Hypothalamus (tissue), 51 donors: ENCODE measurements around the gene KIT.
"Not testable (repeated sequence)": the region's sequence is repeated elsewhere in the genome, so short reads cannot be mapped to it uniquely, and the experiment has no call there.

Experiments used
- DNase-seq, 51 donors: peaks; one replicate each; lab custom pipeline; 2025; lab: John Stamatoyannopoulos, UW

KIT gene

DNA sequence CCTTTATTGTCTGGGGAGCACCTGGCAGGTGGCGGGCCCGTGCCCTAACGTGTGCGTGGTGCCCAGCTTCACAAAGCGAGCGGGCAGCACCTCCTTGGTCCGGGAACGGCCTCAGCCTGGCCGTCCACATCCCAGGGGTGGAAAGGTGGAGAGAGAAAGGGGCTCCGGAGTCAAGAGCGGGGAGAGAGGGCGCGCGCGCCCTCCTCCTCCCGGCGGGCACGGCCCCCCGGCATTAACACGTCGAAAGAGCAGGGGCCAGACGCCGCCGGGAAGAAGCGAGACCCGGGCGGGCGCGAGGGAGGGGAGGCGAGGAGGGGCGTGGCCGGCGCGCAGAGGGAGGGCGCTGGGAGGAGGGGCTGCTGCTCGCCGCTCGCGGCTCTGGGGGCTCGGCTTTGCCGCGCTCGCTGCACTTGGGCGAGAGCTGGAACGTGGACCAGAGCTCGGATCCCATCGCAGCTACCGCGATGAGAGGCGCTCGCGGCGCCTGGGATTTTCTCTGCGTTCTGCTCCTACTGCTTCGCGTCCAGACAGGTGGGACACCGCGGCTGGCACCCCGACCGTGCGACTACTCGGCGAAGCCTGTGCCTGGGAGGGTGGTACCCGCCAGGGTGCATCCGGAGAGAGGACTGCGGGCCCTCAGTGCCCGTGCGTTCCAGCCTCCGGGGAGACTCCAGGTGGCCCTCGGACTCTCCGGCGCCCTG, at the start of gene KIT:
KIT (plus strand) TSS at position 407 of the 701 bp plus-strand sequence; CDS start at position 465, 58 bp downstream.
- peak in 31 of 51 donors; percentile 6 to 58 (median 27) for DNase-seq

DNA sequence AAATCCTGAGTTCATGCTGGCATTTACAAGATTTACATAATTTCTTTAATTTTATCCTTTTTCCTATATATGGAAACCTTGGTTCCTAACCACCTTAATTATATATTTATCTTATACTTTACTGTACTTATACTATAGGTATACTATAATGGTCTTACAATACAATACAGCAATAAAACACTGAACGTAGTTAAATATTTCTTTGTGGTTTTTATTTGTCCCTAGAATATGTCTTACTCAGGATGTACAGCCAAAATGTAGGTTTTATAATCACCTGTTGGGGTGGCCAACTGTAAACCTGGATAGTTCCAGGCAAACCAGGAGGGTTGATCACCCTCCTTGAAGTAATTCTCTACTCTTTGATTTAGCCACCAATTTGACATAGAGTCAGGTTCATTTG, 48.4 kb upstream of the KIT start:
- no peak for DNase-seq

DNA sequence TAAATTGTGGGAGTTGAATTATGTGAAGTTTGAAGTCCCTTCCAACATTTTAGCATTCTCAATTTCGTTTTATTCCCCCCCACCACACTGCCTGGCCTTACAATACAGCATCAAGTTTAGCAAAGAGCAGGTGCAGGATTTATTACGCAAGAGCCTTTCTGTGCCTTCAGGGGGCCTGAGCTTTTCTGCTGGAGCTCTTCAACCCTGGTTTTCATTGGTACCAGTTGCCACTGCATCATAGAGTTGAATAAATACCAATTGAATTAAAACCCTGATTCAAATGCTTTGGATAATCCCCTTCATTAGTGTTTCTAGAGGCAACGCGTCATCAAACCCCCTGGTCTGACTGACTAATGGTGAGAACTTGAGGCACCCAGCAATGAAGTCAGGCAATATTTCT, 43.6 kb upstream of the KIT start:
- no peak for DNase-seq

DNA sequence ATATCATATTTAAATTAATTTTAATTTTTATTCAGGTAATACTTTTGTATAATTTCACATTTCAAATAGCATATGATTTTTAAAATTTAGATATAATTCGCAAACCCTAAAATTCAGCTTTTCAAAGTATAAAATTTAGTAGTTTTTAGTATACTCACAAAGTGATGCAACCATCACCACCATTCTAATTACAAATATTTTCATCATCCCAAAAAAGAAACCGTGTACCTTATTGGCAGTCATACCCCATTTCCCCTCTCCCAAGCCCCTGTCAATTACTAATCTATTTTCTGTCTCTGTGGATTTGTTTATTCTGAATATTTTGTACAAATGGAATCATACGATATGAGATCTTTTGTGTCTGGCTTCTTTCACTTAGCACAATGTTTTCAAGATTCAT, 37.0 kb upstream of the KIT start:
- no peak for DNase-seq

DNA sequence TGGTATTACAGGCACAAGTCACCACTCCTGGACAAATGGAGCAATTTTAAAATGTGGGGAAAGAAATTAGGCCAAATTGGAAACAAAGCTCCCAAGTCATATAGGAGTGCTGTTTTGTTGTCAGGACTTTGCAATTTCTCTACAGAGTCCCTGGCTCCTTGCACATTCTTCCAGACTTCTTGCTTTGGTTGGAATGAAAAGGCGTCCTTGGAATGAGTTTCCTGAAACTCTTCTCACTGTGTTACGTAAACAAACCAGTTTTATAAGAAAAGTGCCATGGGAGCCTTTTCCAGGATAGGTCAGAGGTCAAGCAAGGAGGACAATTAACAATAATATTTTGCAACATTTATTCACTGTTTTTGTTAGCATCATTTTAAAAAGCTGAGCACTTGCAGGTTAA, 32.4 kb upstream of the KIT start:
- DNase-seq = no peak

DNA sequence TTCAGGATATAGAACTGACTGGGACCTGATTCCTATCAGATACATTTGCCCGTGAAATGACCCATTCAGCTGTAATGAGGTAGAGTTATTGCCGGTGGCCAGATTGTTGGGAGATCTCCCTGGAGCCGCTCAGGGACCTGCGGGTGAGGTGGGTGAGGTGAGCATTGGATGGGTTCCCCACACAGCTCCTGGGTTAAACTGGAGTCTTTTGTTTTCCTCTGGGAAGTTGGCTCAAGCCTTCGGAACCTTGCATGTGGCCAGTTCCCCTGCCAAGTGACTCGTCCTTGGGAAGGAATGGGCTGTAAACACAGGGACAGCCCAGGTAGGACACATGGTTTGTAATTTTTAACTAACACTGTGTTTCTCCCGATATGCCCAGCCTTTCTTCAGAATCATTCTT, 31.6 kb upstream of the KIT start:
- no peak for DNase-seq

DNA sequence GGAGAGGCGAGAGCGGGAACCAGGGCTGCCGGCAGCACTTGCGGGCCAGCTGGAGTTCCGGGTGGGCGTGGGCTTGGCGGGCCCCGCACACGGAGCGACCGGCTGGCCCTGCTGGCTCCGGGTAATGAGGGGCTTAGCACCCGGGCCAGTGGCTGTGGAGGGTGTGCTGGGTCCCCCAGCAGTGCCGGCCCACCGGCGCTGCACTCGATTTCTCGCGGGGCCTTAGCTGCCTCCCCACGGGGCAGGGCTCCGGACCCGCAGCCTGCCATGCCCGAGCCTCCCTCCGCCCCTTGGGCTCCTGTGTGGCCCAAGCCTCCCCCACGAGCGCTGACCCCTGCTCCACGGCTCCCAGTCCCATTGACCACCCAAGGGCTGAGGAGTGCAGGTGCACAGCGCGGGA, 25.2 kb upstream of the KIT start:
- DNase-seq = no peak

DNA sequence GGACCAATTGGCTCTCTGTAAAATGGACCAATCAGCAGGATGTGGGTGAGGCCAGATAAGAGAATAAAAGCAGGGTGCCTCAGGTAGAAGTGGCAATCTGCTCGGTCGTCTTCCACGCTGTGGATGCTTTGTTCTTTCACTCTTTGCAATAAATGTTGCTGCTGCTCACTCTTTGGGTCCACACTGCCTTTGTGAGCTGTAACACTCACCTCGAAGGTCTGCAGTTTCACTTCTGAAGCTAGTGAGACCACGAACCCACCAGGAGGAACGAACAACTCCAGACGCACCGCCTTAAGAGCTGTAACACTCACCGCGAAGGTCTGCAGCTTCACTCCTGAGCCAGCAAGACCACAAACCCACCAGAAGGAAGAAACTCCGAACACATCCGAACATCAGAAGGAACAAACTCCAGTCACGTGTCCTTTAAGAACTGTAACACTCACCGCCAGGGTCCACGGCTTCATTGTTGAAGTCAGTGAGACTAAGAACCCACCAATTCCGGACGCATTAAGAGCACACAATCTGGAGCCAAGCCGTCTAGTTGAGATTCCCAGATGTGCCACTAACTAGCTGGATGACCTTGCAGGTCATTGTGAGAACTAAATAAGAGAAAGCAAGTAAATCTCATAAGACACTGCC, 24.5 kb upstream of the KIT start:
- not testable (repeated sequence) for DNase-seq

DNA sequence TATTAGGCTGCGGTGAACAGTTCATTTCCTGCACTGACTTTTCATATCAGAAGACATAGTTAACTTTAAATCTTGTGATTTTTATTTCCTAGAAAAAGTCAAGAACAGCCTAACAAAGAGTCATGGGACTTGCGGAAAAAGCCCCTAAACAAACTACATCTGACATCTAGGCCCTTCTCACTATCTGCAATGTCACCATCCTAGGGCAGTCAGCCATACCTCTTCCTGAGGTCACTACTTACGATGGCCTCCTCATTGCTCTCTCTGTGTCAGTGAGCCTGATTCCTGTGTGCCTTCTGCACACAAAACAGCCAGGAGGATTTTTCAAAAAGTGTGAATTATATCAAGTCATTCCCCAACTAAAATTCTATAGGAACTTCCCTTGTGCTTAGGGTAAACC, 22.4 kb upstream of the KIT start:
- no peak for DNase-seq

DNA sequence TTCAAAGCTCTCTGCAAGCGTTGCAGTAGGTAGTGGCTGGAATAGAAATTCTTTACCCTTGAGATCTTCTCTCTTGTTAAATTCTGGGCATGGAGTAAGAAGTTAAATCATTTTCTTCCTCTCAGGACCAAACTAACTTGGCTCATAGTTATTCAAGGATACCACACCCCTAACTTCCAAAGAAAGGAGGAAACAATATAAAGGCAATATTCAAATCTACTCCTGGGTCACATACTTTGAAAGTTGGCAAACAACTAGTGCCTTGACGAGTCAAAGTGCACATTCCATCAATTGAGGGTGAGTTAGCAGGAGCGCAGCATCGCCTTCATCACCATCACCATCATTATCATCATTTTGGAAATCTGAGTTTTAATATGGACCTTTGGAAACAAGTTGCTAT, 20.4 kb upstream of the KIT start:
- no peak for DNase-seq

DNA sequence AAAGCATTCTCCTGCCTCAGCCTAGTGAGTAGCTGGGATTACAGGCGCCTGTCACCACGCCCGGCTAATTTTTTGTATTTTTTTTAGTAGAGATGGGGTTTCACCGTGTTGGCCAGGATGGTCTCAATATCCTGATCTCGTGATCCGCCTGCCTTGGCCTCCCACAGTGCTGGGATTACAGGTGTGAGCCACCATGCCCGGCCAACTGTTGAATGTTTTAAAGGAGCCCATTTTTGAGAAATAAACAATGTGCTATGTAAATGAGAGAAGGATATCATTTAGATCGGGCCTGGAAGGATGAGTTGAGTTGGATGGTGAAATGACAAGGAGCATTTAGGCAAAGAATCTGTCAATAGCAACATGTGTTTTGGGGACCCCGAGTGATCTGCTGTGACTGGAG, 16.7 kb upstream of the KIT start:
- not testable (repeated sequence) for DNase-seq

DNA sequence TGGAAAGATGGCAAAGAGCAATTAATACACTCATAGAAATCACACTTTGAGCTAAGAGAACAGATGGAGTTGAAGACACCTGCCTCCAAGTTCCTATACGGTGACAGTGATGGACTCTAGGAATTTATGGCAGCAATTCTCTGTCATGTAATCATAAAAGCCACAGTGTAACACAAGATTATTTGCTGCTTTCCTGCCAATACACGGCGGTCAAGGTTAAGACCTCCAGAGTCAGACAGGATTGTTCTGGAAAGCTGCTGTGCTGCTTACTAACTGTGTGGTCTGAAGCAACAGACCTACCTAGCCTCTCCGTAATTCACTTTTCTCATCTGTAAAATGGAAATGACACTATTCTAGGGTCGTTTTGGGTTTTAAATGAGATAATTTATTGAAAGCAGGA, 14.6 kb upstream of the KIT start:
- DNase-seq = no peak

DNA sequence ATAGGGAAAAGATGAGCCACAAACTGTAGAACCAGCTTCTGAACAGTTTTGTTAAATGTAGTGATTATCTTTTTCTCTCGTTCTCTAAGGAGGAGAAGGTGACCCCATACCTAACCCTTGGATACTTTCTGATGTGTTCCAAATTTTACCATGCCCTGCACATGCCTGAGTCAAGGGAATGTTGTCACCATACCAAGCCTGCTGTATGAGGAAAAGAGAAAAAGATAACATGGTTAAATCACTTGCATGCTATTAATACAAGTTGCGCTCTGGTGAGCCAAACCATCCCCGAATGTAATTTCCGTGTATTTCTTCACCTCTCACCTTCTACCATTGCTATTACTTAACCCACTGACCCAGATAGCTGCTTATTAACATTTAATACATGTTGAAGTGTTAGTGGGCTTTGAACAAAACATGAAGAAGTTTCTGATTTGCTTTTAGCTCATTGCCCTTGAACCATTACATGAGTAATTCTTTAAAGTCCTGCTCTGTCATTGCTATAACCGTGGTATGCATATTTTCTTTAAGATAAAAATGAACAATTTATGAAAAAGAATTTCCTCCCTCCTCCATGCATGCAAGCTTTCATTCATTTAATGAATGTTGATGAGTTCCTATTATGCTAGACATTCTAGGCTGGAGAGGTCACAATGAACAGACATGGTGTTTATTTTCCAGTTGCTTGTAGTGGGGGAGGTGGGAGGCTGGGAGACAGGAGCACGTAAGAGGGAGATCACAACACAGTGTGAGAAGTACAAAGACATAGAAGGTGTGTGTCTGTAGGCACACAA, 13.6 kb upstream of the KIT start:
- DNase-seq = no peak

DNA sequence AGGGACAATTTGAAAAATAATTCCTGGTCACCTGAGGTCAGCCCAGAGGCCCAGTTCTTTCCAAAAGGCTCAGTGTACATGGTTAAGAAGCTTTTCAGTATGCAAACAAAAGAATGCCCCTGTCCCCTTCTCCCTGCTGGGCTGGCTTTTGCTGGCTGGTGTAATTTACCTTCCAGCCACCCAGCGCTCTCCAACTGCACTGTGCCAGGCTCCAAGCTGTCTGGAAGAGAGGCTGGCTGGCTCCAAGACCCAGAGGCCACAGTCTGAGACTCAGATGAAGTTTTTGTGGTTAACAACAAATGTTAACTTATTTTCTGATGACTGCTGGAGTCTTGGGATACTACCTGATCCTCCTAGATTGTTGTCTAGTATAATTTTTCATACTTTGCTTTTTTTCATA, 11.9 kb upstream of the KIT start:
- peak in 3 of 51 donors; percentile 2 to 5 (median 3) for DNase-seq

DNA sequence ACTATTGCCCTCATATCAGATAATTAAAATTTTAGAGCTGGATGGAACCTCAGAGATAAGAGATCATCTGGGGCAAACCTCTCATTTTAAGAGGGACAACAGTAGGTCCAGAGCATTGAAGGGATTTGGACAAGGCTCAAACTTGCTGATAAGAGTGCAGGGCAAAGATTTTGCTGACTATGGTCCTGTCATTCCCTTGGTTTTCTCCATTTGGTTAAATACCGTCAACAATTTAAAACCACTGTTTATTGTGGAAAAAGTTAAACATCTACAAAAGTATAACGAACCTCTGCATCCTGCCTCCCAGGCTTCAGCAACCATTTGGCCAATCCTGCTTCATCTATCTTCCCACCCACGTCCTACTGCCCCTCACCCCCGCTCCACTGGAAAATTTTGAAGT, 10.7 kb upstream of the KIT start:
- no peak for DNase-seq

DNA sequence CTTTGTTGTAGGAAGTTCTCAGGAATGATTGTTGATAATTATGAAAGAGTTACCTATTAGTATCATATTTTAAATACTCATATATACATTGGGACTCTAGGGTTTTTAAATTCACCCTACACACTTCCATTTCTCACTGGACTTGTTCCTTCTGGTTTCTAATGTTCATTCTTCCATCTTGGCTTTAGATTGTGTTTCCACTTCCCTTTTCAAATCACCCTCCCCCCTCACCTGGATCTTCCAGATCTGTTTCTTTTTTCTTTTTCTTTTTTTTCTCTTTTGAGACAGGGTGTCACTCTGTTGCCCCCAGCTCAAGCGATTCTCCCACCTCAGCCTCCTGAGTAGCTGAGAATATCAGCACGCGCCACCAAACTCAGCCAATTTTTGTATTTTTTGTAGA, 6.7 kb upstream of the KIT start:
- DNase-seq = no peak

DNA sequence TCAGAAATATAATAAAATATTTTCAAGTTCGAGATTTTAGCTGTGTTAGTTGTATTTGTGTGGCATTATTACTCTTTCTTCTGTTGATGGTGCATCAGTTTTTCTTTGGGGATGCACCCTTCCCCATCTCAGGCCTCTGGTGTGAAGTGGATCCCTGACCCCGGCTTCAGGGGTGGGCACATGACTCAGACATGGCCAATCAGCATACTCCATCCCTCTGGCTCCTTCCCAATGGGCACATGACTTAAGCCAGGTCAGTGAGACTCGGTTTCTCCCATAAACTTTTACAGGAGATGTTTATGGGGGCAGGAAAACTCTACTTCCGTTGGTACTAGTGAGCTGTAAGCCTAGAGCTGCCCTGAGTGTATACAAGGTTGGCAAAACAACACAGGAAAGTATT, 3.0 kb upstream of the KIT start:
- no peak for DNase-seq

DNA sequence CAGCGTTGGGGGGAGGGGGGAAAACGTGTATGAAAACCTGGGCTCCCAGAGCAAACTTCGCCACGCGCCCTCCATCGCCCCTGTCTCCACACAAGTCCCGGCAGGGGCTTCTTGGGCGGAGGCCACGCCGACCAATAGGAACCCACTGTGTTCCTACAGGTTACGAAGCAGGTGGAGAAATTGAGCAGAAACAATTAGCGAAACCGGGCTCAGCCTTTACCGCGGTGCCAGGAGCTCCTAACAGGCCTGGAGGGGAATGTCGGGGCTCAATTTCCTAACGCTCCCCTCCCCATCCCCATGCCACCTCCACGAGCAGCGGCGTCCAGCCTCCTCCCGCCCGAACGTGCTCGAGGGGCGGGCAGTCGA, 589 bp upstream of the KIT start:
- no peak for DNase-seq

DNA sequence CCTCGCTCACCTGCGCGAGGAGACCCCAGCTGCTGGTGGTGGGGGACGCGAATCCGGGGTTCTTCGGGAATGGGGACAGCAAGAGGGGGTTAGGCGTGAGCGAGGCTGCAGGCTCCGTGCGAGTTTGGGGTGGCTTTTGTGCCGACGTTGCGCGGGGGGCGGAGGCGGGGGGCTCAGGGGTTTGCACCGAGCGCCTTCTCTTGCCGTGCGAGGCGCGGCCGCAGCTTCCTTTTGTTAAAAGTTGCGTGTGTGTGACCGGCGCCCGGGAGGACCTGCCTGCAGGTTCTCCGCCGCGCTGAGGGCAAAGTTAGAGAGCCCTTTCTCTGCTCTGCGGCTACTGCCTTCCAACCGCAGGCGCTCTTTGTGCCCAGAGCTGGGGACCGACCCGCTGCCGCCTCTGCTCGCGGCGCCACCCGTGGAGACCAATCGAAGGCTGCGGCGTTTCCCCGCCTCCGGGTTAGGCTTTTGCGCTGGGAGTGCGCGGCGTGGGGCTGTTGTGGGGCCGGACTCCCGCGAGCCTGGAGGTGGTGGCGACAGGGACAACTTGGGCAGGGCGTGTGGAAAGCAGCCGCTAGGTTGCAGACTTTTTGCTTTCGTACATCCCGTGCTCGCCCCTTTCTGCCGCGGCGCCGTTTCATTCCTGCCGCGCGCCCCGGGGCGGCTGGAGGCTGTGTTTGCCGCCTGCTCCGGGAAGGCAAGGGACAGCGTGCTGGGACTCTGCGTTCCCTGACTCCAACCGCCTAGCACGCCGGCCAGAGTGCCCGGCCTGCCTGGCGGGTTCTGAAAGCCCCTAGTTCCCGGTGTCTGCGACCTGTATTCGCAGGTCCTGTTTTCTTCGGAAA, 716 bp downstream of the KIT start:
- peak in 45 of 51 donors; percentile 9 to 65 (median 42) for DNase-seq

DNA sequence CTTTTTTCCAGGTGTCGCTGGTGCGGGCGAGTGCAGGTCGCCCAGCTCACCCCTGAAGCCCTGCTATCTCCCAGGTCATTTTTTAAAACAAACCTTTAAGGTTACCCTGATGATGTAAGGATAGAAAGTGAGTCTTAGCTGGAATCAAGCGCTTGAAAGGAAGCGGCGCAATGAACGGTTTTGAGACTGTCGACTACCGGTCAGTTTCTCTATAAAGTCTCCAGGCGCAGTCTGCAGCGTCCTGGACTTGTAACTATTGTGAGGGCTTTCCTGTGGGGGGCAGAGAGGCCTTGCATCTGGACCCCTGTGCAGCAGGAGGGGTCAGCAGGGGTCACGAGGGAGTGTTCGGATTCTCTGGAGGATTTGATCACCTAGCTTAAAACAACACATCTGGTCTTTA, 1.6 kb downstream of the KIT start:
- peak in 6 of 51 donors; percentile 0 to 35 (median 10) for DNase-seq
